Measurements from ENCODE around the gene ATP9B. TPM values are rescaled to one million over a fixed set of nuclear protein-coding genes. Genes with fewer than 3 reads are reported as not detected.

The ATP9B gene
- total RNA-seq, 1 donor from 2014 or later, result 19.4 TPM

DNA sequence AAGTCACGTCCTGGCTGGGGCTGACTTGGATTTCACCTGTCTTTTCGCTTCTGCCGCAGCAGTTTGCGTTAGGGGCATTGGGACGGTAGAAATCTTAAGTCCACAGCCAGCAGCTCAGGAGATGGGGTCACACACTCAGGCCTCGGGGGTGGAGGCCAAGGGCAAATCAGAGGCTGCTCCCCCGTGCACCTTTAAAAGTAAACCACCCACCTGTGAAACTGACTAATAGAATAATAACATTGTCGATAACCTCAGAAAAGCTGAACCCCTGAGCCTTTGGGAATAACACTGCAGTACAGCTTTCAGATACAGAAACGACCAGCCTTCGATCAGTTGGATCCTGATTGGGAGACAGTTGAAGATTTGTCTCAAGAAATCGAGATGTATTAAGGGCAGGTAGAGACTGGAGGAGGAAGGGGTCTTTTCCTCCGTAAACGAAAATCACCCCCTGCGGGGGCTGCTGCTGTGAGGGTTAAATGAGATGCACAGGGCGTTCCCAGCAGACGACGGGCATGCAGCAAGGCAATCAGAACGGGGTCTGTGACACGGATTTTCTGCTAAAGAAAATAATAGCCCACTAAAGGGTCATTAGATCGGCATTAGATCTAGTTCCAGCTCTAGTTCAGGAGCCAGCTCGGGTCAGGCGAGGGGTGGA, 310.2 kb downstream of the ATP9B start:
- no peak for DNase-seq (ENCODE audit: low read depth, low spot score)

DNA sequence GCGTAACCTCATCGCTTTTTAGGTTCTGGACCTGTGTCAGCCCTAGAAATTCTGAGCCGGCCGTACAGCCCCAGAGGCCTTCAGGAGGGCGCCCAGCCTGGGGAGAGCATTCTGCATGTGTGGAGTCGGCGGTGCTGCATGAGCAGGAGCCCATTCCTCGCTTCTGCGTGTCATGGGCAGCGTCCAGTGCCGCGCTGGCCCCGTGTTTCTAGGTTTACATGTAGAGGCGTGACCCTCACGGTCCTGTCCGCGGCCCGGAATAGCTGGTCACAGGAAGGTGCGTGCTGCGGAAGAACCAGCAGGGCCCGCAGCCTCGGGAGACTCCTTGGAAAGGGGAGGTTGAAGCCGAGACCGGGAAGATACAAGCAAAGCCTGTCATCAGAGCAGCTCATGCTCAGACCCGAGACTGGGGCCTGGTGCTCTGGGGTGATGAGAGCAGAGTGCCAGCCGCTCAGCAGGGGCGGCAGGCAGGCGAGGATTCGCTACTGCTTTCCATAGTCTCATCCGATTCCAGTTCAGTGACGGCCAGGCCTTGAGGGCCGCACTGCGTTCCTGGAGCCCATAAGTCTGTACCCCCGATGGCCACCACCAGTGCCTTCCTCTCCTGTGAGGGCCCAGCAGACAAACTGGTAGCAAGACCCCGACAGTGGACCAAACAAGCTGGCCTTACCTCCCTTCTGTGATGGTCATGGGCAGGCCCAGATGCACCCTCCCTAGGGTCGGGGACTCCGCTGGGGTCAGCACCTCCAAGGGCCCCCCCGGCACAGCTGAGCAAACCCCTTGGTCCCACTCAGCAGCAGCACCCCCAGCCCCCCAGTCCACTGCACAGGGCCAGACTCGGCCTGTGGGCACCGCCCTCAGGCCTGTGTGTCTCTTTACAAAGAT, 311.0 kb downstream of the ATP9B start:
- DNase-seq (ENCODE audit: low read depth, low spot score), result no peak

DNA sequence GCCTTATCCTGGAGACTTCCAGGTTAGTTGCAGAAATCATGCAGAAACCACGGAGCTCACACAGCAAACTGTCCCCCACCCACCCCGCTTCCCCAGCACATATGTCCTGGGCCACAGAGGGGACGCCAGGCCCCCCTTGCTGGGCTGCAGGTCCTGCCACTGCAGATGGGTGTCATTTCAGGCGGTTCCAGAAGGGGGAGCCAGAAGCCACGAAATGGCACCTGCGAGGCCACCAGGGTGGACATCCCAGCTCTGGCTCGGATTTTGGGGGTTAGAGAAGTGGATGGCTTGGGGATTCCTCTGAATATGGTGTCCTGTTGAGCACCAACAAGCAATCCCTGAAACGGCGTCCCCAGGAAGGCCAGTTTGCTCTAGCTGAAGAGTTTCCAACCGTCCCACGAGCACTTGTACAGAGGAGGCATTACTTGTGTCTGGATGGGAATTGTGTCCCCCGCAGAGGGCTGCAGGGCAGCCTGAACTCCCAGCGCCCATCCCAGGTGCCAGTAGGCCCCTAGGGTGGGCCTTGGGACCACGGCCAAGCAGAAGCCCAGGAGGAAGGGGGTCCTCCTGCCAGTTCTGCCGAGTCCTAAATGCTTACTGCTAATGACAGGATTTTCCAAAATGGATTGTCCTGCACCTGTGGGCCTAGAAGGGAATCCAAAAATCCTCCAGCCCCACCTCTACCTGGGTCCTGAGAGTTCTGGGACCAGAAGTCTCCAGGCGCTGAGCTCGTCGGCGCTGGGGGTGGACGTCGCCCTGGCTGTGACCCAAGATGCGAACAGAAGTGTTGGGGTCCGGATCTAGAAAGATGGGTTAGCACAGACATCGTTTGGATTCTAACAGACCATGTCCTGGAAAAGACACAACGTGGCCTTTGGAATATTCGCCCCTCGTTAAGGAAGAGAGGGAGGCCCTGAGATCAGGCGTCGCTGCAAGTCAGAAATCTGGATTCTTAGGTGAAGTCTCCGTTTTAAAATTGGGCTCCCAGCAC, 311.9 kb downstream of the ATP9B start:
- DNase-seq (ENCODE audit: low read depth, low spot score), result no peak

DNA sequence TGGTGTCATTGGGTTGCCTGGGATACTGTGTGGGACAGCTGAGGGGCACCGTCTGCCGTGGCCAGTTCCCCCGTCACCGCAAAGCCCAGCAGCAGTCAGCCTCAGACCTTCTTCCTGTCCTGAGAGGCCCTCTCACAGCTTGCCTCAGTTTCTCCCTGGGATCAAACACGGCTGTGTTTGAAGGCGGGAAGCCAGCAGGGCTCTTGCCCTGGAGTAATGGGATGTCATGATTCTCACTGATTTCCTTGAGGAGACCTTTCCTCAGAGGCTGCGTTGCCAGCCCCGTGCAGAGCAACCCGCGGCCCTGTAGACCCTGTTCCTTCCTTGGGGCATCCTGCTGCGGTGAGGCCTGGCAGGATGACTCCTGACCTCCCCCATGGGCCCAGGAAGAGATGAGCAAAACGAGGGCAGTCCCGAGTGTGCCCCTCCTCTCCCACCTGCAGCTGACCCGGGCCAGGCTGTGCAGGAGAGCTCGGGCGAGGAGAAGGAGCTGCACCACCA, 312.7 kb downstream of the ATP9B start:
- no peak for DNase-seq (ENCODE audit: low read depth, low spot score)

DNA sequence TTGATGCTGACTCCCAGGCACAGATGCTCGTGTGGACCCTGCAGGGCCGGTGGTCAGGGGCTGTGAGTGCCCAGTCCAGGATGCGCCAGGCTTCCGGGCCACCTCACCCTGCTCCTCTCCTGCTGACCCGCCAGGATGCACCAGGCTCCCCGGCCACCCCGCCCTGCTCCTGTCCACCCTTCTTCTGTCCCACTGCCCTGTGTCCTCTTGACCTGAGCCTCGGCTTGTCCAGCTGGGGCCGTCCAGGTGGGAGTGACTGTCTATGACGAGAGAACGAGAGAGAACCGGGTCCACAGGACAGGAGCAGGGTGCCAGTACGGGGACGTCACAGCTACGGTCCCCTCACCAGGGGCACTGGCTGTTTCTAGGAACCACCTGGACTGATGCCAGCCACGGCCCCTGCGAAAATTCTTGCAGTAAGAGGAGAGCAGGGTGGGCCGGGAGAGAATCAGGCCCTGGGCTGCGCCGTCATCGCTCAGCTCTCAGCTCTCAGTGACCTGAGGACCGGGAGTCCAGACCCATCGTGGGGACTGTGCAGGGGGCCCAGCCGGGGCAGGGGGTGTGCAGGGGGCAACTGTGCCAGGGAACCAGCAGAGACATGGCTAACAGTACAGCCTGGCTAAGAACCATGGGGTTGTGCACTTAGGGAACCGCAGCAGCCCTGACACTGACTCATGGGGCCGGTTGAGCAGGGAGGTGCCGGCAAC, 313.6 kb downstream of the ATP9B start:
- DNase-seq (ENCODE audit: low read depth, low spot score), result no peak

DNA sequence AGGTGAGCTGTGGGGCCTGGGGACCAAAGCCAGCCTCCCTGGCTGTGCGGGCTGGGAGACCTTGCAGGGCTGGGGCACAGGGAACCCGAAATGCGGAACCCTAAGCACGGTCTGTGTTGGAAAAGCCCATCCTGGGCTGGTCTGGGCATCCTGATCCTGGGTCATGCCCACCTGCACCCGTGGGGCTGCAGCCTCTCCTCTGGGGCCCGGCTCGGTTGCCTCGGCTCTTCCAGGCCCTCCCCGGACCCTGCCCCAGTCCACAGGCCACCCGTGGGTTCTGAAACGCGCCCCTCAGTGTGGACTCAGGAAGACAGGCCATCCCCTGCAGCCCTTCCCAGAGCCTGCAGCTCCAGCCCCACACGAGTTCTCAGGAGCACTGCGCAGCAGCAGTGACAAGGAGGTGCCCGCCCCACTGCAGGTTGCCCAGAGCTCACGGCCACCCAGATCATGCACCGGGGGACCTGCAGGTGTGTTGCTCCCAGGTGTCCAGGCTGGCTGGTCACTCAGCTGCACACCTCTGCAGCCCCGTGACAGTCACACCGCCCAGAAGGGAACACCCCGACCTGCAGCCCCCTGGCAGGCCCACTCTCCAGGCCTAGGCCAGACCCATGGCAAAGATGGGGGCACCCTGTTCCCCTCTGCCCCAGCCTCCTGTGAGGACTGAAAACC, 314.3 kb downstream of the ATP9B start:
- DNase-seq (ENCODE audit: low read depth, low spot score), result no peak

DNA sequence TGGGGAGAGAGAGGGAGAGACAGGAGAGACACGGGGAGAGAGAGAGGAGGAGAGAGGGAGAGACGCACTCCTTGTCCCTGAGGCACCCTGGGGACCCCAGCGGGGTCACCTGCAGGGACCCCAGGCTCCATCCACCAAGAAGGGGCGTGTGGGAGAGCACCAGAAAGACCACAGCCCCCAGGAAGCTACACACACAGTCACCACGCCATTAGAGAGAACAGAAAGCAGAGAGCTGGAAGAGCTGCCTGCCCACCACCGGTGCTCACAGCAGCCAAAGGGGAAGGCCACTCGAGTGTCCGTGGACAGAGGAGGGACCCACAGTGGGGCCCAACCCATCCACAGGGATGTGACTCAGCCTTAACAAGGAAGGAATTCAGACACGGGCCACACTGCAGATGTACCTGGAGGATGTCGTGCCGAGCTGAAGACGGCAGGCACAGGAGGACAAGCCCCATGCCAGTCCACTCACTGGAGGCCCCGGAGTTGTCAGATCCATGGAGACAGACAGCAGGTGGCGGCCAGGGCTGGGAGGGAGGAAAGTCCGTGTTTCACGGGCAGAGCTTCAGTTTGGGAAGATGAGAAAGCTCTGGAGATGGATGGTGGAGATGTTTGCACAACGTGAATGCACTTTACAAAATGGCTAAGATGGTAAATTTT, 315.1 kb downstream of the ATP9B start:
- DNase-seq (ENCODE audit: low read depth, low spot score), result no peak

DNA sequence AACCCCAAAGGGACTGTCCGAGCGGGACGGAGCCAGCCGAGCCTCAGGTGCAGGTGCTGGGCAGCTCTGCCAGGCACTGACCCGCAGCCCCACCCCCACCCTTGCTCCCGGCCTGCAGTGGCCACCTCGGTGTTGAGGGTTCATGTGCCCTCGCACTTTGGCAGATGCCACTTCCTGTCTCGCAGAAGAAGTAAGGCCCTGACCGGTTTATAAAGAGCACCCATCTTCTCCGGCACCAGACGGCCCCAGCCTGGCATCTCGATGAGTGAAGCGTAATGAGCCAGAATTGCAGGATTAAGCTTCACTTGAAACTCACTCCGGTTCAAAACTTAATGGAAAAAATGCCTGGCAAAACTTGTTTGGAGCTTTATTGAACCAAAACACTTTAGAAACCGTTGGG, 315.6 kb downstream of the ATP9B start:
- no peak for DNase-seq (ENCODE audit: low read depth, low spot score)

DNA sequence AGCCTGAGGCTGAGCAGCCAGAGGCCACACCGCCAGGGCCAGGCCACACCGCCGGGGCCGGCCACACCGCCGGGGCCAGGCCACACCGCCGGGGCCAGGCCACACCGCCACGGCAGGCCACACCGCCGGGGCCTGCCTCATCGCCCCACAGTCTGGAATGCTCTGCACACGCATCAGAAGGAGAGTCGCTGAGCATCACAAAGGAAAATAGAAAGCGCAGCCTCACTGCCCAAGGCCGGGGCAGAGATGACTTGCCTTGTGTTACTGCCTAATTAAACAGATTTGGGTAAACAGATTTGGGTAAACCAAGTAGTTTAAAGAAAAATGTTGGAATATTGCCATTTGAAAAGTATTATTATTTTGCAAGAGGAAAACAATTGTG, 316.1 kb downstream of the ATP9B start:
- no peak for DNase-seq (ENCODE audit: low read depth, low spot score)

DNA sequence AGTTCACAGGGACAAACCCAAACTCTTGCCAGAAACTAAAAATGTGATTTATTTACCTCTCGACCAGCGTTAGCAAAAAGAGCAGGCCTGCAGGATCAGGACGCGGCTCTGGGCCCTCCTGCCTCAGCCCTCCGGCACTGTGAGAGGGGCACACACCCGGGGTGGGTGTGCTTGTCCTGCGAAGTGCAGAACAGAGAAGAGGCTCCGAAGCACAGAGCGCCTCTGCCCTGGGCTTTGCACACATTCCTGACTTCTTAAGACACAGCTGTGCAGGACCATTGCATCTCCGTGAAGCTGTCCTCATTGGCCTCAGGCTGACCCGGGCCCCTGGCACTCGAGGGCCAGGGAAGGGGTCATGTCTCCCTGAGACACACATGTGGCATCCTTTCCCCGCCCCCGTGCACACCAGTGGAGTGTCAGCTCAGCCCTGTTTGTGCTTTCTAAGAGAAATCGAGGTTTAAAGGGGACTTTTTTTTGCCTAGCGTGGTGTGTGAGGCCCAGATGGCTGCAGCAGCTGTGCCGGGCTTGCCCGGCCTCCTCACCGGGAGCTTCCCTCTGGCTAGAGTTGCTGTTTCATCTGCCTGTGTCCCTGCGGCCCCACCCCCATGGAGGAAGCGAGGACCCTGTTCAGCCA, 316.6 kb downstream of the ATP9B start:
- no peak for DNase-seq (ENCODE audit: low read depth, low spot score)

DNA sequence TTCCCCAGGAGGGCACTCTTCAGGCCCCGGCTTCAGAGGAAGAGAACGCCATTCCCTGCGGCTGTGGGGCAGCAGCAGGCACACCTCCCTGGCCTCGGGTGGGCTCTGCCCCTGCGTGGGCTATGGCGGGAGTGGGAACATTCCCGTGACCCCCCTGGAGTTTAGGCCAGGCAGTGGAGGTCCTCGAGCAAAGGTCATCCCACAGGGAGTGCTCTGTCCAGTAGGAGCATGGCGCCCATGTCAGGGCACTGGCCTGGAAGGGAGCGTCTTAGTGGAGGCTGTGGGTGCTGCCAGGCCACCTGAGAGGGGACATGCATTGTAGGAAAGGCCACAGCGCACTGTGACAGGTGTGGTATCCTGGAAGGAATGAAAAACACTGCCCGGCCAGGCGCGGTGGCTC, 317.4 kb downstream of the ATP9B start:
- no peak for DNase-seq (ENCODE audit: low read depth, low spot score)

DNA sequence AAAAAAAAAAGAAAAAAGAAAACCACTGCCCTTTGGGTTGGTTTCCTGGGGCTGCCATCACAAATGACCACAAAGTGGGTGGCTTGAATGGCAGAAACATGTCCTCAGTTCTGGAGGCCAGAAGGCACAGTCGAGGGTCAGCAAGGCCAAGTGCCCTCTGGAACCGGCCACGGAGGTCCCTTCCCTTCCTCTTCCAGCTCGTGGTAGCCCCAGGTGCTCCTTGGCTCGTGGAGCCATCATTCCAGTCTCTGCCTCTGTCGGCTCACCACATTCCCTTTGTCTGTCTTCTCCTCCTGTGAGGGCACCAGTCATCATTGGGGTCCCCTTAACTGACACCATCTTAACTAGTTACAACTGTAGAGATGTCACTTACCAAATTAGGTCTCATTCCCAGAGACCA, 318.0 kb downstream of the ATP9B start:
- no peak for DNase-seq (ENCODE audit: low read depth, low spot score)

DNA sequence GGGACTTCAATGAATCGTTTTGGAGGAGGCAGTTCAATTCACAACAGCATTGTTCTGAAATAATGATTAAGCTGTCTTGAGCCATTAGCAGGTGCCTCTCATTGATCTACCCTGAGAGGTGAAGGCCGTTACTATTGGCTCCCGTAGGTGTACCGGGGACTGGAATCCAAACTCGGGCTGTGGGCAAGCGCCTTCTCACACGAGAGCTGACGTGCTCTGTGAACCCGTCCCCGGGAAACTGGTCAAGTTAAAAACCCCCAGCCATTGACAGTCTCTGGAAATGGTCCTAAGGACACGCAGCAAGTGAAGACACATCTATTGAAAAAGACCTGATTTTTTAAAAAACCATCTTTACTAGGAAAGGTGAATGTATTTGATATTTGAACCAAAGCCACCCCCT, 318.4 kb downstream of the ATP9B start:
- DNase-seq (ENCODE audit: low read depth, low spot score), result no peak

DNA sequence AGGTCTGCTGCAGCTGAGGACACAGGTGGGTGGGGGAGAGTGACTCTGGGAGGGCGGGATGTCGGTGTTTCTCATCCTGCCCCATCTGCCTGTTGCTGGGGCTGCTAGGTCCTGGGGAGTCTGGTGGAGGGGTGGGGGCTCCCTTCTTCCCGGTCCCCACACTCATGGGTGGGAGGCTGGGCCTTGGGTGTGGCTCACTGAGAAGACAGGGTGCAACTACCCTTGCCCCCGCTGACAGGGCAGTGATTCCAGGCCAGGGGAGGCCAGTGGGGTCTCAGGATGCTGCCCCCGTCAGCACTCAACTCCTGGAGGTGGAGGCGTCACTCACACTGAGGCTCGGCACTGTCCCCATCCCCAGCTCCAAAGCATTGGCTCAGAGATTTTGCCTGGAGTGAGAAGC, 318.8 kb downstream of the ATP9B start:
- DNase-seq (ENCODE audit: low read depth, low spot score), result no peak

DNA sequence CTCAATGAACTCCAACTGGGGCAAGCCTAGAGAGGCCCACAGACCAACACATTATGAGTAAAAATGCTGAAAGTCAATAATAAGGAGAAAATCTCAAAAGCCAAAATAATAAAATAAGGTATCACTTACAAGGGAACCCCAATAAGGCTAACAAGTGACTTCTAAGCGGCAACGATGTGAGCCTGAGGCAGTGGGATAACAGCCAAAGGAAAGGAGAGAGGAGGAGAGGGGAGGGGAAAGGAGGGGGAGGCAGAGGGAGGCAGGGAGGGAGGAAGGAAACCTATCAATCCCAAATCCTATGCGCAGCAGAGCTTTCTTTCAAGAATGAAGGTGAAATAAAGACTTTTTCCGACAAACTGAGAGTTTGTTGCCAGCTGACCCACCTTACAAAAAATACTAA, 320.5 kb downstream of the ATP9B start:
- no peak for DNase-seq (ENCODE audit: low read depth, low spot score)

DNA sequence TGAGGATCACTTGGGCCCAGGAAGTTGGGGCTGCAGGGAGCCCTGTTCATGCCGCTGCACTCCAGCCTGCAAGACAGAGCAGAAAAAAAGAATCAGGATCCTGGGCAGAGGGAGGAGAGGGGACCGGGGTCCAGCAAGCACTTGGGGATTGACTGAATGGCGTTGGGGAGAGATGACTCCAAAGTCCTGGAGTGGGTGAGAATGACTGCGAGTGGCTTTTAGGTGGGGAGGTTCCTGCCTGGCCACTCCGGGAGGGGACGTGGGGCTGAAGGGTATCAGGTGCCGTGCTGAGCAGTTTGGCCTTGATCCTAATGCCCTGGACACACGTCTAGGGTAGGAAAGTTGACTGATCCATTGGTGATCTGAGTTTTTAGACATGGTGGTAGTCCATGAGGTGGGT, 323.0 kb downstream of the ATP9B start:
- DNase-seq (ENCODE audit: low read depth, low spot score), result no peak

DNA sequence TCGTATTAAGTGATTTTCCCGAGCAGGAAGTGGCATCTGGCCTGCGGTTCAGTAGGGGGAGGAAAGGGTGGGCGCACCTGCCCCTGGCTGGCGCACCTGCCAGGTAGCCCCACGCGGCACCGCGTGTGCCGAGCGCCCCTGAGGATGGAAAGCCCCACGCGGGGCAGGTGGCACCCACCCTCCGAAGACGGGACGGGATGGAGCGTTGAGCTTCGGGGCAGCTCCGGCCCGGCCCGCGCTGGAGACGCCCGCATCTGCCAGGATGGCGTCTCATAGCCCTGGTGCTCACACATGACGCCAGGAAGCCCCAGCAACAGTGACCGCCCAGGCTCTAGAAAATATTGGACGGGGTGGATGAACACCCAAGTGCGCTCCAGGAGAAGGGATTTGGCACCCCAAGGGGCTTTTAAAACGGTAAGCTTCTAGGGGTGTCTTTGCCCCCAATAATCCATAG, 324.0 kb downstream of the ATP9B start:
- no peak for DNase-seq (ENCODE audit: low read depth, low spot score)

DNA sequence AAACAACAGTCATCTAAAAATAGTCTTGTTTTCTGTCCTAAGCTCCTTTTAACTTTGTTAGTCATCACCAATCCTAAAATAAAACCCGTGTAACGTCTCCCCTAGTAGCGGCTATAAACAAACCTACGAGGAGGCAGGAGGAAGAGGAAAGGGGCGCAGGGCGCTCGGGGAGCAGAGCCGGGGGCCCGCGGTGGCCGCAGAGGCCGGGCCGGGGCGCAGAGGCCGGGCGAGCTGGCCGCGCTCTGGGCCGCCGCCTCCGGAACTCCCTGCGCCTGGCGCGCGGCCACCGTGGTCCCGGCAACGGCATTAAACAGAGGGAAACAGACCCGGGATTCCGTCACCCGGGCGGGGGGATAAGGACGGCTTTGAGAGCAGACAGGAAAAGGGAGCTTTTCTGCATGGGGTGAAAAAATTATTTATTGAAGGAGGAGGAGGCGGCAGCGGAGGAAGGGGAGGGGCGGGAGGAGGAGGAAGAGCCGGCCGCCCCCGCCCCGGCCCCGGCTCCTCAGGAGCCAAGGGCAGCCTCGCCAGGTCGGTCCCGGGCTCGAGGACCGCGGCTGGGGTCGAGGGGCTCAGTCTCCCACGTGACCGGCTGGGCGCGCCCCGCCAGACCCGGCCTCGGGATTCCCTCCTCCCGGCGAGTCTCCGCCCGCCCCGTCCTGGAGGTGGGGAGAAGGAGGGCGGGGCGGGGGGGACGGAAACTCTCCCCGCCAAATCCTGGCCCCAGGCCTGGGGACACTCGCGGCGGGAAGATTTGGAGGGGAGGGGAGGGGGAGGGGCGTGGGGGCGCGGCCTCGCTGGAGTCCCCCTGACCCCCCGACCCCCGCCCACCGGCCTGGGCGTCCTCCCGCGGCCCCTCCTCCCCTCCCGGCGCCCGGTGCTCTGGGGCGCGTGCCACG, 324.7 kb downstream of the ATP9B start:
- peak; percentile 87 for DNase-seq (ENCODE audit: low read depth, low spot score)
